ENCODE results near the gene MAMSTR. TPM values are rescaled to one million over a fixed set of nuclear protein-coding genes. Genes with fewer than 3 reads are reported as not detected.

MAMSTR gene
- total and polyA plus RNA-seq, 2 of the 4 experiments (the other 2 are of a cell fraction), result 0.18 to 1.9 TPM

DNA sequence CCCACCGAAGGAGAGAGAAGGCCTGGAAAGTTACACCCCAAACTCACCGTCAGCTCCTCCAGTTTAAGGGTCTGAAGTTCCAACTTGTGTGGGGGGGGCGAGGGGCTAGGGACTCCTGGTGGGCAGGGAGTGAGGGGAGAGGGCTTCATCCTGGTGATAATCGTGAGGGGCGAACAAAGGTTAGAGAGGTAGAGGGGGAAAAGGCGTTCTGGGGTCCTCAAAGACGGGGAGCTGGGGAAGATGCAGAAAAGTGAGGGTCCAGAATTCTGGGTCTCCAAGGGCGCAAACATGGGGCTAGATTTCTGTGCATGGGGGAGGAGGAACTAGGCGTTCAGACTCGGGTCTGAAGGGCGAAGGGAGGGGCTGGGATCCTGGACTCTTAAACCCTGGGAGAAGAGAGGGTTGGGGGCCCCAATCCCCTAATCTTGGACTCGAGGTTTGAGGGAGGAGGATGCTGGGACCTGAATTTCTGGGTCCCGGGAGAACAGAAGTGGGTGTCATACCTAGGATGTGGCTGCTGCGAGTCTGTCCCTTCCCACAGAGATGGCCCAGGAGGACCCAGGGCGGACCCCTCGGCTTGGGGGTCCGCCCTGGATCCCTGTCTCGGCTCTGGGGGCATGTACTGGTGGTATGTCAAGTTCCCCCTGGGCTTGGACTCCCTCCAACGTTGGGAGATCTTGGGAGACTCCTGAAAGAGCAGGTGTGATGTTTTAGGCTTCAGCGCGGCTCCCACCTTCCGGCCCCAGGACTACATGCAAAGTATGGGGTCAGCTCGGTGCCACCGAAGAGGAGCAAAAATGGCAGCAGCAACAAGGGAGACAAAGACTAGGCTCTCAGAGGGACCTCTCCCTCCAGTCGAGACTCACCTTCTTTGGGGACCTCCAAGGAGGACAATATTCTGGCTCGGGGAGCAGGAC is 4.5 kb downstream of the MAMSTR start:
- H4K8ac ChIP-seq (ENCODE audit: low read depth in 2 of 2, low read length in 2 of 2), result peak overlapping the region; percentile 92 to 99
- peak overlapping the region; percentile 66 for H3K56ac ChIP-seq (ENCODE audit: extremely low read depth, insufficient read depth, low read length)
- peaks cover 6 to 32% of the 10 kb centered on the region in 2 experiments; a peak in 3 of 4 replicates for H3K79me1 ChIP-seq (ENCODE audit: low read depth in 1 of 2, low read length in 2 of 2)
- peak overlapping the region; percentile 46 for H2BK5ac ChIP-seq (ENCODE audit: low read depth, low read length, poor library complexity, severe bottlenecking)
- 67% methylated on average over 9 of the region's 26 CpGs; no CpG with 5 or more reads in 1 of the 2 experiments for WGBS, 2 experiments (ENCODE audit: extremely low coverage in 2 of 2, insufficient read length in 1 of 2)
- H3K14ac ChIP-seq (replicated peaks; ENCODE audit: low read depth, low read length), result peak overlapping the region; percentile 73
- H3K27me3 ChIP-seq (ENCODE audit: control insufficient read depth, insufficient read depth, low read length), result no peaks in the 10 kb centered on the region
- H3K4ac ChIP-seq (ENCODE audit: low read depth, low read length), result peak overlapping the region; percentile 78
- dilution Hi-C loops (cut with HindIII; ENCODE audit: low sequenced_read_pairs, unreplicated experiment), result no loop called here
- H3K18ac ChIP-seq (ENCODE audit: low read depth, low read length), result peak overlapping the region; percentile 18
- peak overlapping the region; percentile 86 for H3K27ac ChIP-seq (ENCODE audit: insufficient read depth, low read length)
- DNase-seq, result no peak
- H2AFZ ChIP-seq (replicated peaks; ENCODE audit: low read length, poor library complexity), result peak overlapping the region; percentile 85
- H4K5ac ChIP-seq (ENCODE audit: low read depth, low read length), result peak overlapping the region; percentile 27
- peak overlapping the region; percentile 87 for H3K4me2 ChIP-seq (ENCODE audit: low read depth, low read length)
- ChIA-PET CTCF (interaction anchor here (1.5 kb wide), 1 partner anchor 39 kb away, joined by 3 read pairs; no protein-coding TSS in a partner anchor), POLR2A (ENCODE audit: unreplicated experiment) (no interaction called here)
- intact Hi-C loops (cut with micrococcal nuclease), result loop anchor here (2.0 kb wide), 1 partner anchor 40 kb away; no protein-coding TSS in a partner anchor
- no peaks in the 10 kb centered on the region for H3K9me3 ChIP-seq (ENCODE audit: control insufficient read depth, insufficient read depth, low read length)
- peak overlapping the region; percentile 34 for H3K23ac ChIP-seq (ENCODE audit: low read depth, low read length)
- no peak for TF ChIP-seq CEBPB (IDR thresholded peaks at IDR 0.05; ENCODE audit: low read depth, low read length)
- TF ChIP-seq, protein P1, sequence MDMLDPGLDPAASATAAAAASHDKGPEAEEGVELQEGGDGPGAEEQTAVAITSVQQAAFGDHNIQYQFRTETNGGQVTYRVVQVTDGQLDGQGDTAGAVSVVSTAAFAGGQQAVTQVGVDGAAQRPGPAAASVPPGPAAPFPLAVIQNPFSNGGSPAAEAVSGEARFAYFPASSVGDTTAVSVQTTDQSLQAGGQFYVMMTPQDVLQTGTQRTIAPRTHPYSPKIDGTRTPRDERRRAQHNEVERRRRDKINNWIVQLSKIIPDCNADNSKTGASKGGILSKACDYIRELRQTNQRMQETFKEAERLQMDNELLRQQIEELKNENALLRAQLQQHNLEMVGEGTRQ (IDR thresholded peaks at IDR 0.05; ENCODE audit: low read depth, low read length), result no peak
- no TSS peak for BruUV-seq (replicated peaks)
- peak overlapping the region; percentile 77 for H3K9ac ChIP-seq (ENCODE audit: low read depth, low read length)
- H3K9me1 ChIP-seq (ENCODE audit: insufficient read depth, low read length), result peaks cover 7% of the 10 kb centered on the region; the same call in 1 of the 2 replicates
- peaks cover 15% of the 10 kb centered on the region for H3K4me1 ChIP-seq (ENCODE audit: control insufficient read depth, insufficient read depth, low read length)
- H2BK15ac ChIP-seq (ENCODE audit: low read depth, low read length), result peak overlapping the region; percentile 92; the same call in 1 of the 3 replicates
- H2AK9ac ChIP-seq (replicated peaks; ENCODE audit: low read depth, low read length, poor library complexity), result peak overlapping the region; percentile 87
- no peaks in the 10 kb centered on the region for H3K36me3 ChIP-seq (ENCODE audit: control insufficient read depth, insufficient read depth, low read length)
- H2BK120ac ChIP-seq (ENCODE audit: low read depth, low read length), result peak overlapping the region; percentile 62
- peak overlapping the region; percentile 70 for H4K91ac ChIP-seq (ENCODE audit: insufficient read depth, low read depth, low read length)
- peak overlapping the region; percentile 52 for H3K4me3 ChIP-seq (ENCODE audit: insufficient read depth, low read depth, low read length)
- in situ Hi-C loops (cut with MboI; ENCODE audit: low sequenced_read_pairs), result no loop called here
- H4K20me1 ChIP-seq (ENCODE audit: insufficient read depth, low read length), result no peaks in the 10 kb centered on the region
- no peak for ATAC-seq (ENCODE audit: low read depth)
- H2BK20ac ChIP-seq (ENCODE audit: low read depth, low read length), result no peak overlapping the region
- peak overlapping the region; percentile 97 for H2AK5ac ChIP-seq (ENCODE audit: low read depth, low read length)
